ENCODE results near the gene HEXB.
"Not testable (repeated sequence)": the region's sequence is repeated elsewhere in the genome, so short reads cannot be mapped to it uniquely, and the experiment has no call there.

Gene HEXB

DNA sequence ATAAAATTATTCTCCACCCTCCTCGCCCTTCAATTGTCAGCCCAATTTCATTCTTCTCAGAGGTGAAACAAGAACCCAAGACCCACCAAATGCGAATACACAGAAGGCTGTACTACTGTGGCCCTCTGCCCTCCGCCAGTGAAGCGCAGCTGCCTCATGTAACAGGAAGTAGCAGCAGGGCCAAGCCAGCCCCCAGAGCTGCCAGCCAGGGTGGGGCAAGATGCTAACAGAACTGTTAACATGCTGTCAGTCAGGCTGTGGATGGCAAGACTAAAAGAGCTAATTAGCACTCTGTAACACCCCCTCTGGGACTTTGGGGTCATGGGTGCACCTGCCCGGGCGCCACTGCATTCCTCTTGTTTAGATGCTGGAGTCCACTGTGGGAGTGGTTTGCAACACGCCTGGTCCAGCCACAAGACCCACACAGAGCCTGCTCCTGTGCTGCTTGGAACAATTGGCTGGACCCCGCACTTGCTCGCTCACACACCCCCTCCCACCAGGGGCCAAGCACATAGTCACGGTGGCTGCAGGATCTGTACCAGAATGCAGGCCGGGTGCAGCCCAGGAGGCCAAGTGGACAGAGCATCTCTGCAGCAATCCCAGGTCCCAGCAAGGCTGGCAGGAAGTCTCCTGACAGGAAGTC lies 14.5 kb upstream of the HEXB start:
- peaks cover 10% of the 10 kb centered on the region for H3K9me3 ChIP-seq (ENCODE audit: insufficient read depth, low read length, severe bottlenecking)
- H3K4me3 ChIP-seq (ENCODE audit: low read depth in 1 of 2, low read length in 2 of 2) = no peak overlapping the region
- no peak overlapping the region for H3K4me2 ChIP-seq (ENCODE audit: insufficient read depth, low read length)
- no peaks in the 10 kb centered on the region for H3K79me2 ChIP-seq (ENCODE audit: insufficient read depth, low read length)
- DNase-seq (no peak), ATAC-seq (ENCODE audit: insufficient read depth, low read depth) (no peak)
- no peaks in the 10 kb centered on the region for H4K20me1 ChIP-seq (ENCODE audit: insufficient read depth, low read length)
- H3K27me3 ChIP-seq (ENCODE audit: insufficient read depth, low read length, poor library complexity) = peaks cover 16% of the 10 kb centered on the region
- H2AFZ ChIP-seq (ENCODE audit: low read depth, low read length) = no peak overlapping the region
- H3K9ac ChIP-seq (ENCODE audit: low read depth, low read length) = no peak overlapping the region
- no peak for TF ChIP-seq EZH2 (IDR thresholded peaks at IDR 0.05; ENCODE audit: borderline replicate concordance, low read depth, low read length, severe bottlenecking)
- TF ChIP-seq, protein P1, sequence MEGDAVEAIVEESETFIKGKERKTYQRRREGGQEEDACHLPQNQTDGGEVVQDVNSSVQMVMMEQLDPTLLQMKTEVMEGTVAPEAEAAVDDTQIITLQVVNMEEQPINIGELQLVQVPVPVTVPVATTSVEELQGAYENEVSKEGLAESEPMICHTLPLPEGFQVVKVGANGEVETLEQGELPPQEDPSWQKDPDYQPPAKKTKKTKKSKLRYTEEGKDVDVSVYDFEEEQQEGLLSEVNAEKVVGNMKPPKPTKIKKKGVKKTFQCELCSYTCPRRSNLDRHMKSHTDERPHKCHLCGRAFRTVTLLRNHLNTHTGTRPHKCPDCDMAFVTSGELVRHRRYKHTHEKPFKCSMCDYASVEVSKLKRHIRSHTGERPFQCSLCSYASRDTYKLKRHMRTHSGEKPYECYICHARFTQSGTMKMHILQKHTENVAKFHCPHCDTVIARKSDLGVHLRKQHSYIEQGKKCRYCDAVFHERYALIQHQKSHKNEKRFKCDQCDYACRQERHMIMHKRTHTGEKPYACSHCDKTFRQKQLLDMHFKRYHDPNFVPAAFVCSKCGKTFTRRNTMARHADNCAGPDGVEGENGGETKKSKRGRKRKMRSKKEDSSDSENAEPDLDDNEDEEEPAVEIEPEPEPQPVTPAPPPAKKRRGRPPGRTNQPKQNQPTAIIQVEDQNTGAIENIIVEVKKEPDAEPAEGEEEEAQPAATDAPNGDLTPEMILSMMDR (IDR thresholded peaks at IDR 0.05; ENCODE audit: borderline replicate concordance, extremely low read depth, low read length, poor library complexity, severe bottlenecking) = no peak
- H3K36me3 ChIP-seq (ENCODE audit: insufficient read depth, low read length) = no peaks in the 10 kb centered on the region
- no peak overlapping the region for H3K27ac ChIP-seq (ENCODE audit: low read length)
- H3K4me1 ChIP-seq (ENCODE audit: insufficient read depth, low read length) = no peaks in the 10 kb centered on the region

DNA sequence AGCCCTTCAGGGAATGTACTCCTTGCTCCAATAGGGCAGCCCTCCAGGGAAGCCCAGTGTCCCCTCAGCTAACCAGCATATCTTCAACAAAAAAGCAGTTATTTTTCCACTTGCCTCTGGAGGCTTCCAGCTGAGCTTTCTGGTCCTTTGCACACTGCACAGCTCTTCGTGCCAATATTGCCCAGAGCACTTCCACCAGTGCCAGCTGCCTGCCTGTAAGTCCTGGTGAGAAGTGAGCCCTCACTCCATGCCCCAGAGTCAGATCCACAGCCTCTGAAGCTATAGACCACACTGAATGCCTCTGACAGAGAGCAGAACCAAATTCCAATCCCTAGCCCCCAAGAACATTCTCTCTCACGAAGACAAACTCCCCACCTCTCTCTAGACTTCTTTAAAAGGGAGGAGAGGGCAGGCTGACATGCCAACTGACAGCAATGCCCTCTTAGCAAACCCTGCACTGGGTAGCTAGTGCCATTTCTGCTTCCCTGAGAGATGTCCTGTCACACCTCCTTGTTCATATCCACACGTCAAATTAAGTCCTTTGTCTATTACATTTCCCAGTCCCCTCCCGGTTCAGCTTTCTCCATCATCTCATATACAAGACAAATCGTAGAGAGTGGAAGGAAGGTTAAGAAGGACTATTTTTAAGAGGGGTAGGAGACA lies 12.7 kb upstream of the HEXB start:
- no peak overlapping the region for H2AFZ ChIP-seq (ENCODE audit: low read depth, low read length)
- TF ChIP-seq EZH2 (IDR thresholded peaks at IDR 0.05; ENCODE audit: borderline replicate concordance, low read depth, low read length, severe bottlenecking) = no peak
- TF ChIP-seq, protein P1 (IDR thresholded peaks at IDR 0.05; ENCODE audit: borderline replicate concordance, extremely low read depth, low read length, poor library complexity, severe bottlenecking) = no peak
- H4K20me1 ChIP-seq (ENCODE audit: insufficient read depth, low read length) = no peaks in the 10 kb centered on the region
- H3K79me2 ChIP-seq (ENCODE audit: insufficient read depth, low read length) = no peaks in the 10 kb centered on the region
- ATAC-seq (ENCODE audit: insufficient read depth, low read depth) (no peak), DNase-seq (no peak)
- peaks cover 14% of the 10 kb centered on the region for H3K27me3 ChIP-seq (ENCODE audit: insufficient read depth, low read length, poor library complexity)
- no peak overlapping the region for H3K4me2 ChIP-seq (ENCODE audit: insufficient read depth, low read length)
- no peak overlapping the region for H3K27ac ChIP-seq (ENCODE audit: low read length)
- H3K36me3 ChIP-seq (ENCODE audit: insufficient read depth, low read length) = no peaks in the 10 kb centered on the region
- no peak overlapping the region for H3K9ac ChIP-seq (ENCODE audit: low read depth, low read length)
- H3K4me3 ChIP-seq (ENCODE audit: low read depth in 1 of 2, low read length in 2 of 2) = no peak overlapping the region
- H3K4me1 ChIP-seq (ENCODE audit: insufficient read depth, low read length) = no peaks in the 10 kb centered on the region
- H3K9me3 ChIP-seq (ENCODE audit: insufficient read depth, low read length, severe bottlenecking) = peaks cover 10% of the 10 kb centered on the region

DNA sequence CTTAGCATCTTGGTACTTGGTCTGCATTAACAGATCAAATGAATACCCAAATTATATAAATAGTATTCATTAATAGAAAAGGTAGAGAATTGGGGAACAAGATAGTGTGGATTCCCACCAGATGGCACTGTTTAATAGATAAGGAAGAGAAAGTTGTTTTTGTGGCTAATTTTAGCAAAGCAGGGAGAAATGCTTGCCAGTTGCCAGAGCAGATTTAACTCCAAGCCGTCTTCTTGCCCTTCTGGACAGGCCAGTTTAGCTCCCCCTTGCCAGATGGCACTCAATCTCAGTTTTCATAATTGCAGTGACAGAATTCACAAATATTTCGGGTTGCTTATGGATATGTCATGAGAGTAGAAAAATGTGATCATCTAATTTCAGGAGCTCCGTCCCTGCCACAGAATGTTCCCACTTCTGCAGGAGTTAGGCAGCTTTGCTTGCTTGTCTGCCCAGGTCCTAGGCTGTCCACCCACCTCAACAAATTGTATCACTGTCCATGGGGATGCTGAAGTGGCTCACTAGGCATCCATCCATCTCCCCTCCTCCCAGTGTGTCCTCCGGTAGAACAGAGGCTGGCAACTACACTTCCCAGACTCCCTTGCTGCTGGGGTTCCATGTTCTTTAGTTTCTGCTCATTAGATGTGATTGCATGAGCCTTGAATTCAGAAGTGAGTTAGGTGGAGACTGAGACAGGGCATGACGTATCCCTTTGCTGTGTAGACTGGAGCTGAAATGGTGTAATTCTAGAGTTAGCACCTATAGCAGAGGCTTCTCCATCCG lies 11.8 kb upstream of the HEXB start:
- H2AFZ ChIP-seq (ENCODE audit: low read depth, low read length) = no peak overlapping the region
- H3K4me2 ChIP-seq (ENCODE audit: insufficient read depth, low read length) = no peak overlapping the region
- H3K79me2 ChIP-seq (ENCODE audit: insufficient read depth, low read length) = no peaks in the 10 kb centered on the region
- H3K9me3 ChIP-seq (ENCODE audit: insufficient read depth, low read length, severe bottlenecking) = peaks cover 10% of the 10 kb centered on the region
- peaks cover 8% of the 10 kb centered on the region for H3K27me3 ChIP-seq (ENCODE audit: insufficient read depth, low read length, poor library complexity)
- no peak overlapping the region for H3K9ac ChIP-seq (ENCODE audit: low read depth, low read length)
- H3K36me3 ChIP-seq (ENCODE audit: insufficient read depth, low read length) = no peaks in the 10 kb centered on the region
- DNase-seq (no peak), ATAC-seq (ENCODE audit: insufficient read depth, low read depth) (no peak; the same call in 2 of the 3 replicates)
- H4K20me1 ChIP-seq (ENCODE audit: insufficient read depth, low read length) = no peaks in the 10 kb centered on the region
- no peak overlapping the region for H3K27ac ChIP-seq (ENCODE audit: low read length)
- H3K4me3 ChIP-seq (ENCODE audit: low read depth in 1 of 2, low read length in 2 of 2) = no peak overlapping the region
- no peaks in the 10 kb centered on the region for H3K4me1 ChIP-seq (ENCODE audit: insufficient read depth, low read length)
- TF ChIP-seq EZH2 (IDR thresholded peaks at IDR 0.05; ENCODE audit: borderline replicate concordance, low read depth, low read length, severe bottlenecking) = no peak
- TF ChIP-seq, protein P1 (IDR thresholded peaks at IDR 0.05; ENCODE audit: borderline replicate concordance, extremely low read depth, low read length, poor library complexity, severe bottlenecking) = peak; percentile 60

DNA sequence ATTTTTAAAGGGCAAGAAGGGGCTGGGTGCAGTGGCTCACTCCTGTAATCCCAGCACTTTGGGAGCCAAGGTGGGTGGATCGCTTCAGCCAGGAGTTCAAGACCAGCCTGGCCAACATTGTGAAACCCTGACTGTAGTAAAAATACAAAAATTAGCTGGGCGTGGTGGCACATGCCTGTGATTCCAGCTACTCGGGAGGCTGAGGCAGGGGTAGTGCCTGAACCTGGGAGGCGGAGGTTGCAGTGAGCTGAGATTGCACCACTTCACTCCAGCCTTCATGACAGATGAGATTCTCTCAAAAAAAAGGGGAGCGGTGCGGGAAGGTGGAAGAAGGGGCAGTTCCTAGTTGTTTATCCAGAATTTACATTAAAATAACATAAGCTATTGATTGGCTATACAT lies 8.6 kb upstream of the HEXB start:
- H3K36me3 ChIP-seq (ENCODE audit: insufficient read depth, low read length); H2AFZ ChIP-seq (ENCODE audit: low read depth, low read length); H3K9me3 ChIP-seq (ENCODE audit: insufficient read depth, low read length, severe bottlenecking); H3K4me2 ChIP-seq (ENCODE audit: insufficient read depth, low read length); H3K27me3 ChIP-seq (ENCODE audit: insufficient read depth, low read length, poor library complexity); ATAC-seq (ENCODE audit: insufficient read depth, low read depth); H3K9ac ChIP-seq (ENCODE audit: low read depth, low read length); H3K4me1 ChIP-seq (ENCODE audit: insufficient read depth, low read length); H4K20me1 ChIP-seq (ENCODE audit: insufficient read depth, low read length); H3K27ac ChIP-seq (ENCODE audit: low read length); H3K79me2 ChIP-seq (ENCODE audit: insufficient read depth, low read length); H3K4me3 ChIP-seq (ENCODE audit: low read depth in 1 of 2, low read length in 2 of 2); DNase-seq: not testable (repeated sequence)

DNA sequence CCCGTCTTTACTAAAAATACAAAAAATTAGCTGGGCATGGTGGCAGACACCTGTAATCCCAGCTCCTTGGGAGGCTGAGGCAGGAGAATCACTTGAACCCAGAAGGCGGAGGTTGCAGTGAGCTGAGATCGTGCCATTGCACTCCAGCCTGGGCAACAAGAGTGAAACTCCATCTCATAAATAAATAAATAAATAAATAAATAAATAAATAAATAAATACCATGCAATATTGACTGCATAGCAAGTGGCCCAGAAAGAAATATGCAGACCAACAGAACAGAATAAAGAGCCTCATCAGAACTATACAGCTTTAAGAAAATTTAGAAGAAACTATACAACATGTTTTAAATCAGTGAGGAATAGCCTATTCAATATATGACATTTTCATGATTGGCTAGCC lies 6.9 kb upstream of the HEXB start:
- H3K9ac ChIP-seq (ENCODE audit: low read depth, low read length); H3K4me2 ChIP-seq (ENCODE audit: insufficient read depth, low read length); H3K4me1 ChIP-seq (ENCODE audit: insufficient read depth, low read length); H3K9me3 ChIP-seq (ENCODE audit: insufficient read depth, low read length, severe bottlenecking); H4K20me1 ChIP-seq (ENCODE audit: insufficient read depth, low read length); H3K27me3 ChIP-seq (ENCODE audit: insufficient read depth, low read length, poor library complexity); DNase-seq; ATAC-seq (ENCODE audit: insufficient read depth, low read depth); H3K79me2 ChIP-seq (ENCODE audit: insufficient read depth, low read length); H3K4me3 ChIP-seq (ENCODE audit: low read depth in 1 of 2, low read length in 2 of 2); H3K27ac ChIP-seq (ENCODE audit: low read length); H3K36me3 ChIP-seq (ENCODE audit: insufficient read depth, low read length); H2AFZ ChIP-seq (ENCODE audit: low read depth, low read length): not testable (repeated sequence)

Measured in DND-41 (cell line).